Spinal cord (tissue), 10 donors: ENCODE measurements around the gene AMER2. TPM values are rescaled to one million over a fixed set of nuclear protein-coding genes. Genes with fewer than 3 reads are reported as not detected.

Experiments
- DNase-seq, 6 donors: peaks; one replicate each; pipeline versions ENCODE4 v3.0.0 to v3.0.0-alpha.2; 2013 to 2015; ENCODE audit warnings: low spot score in 6 of 6, low read depth in 4 of 6
- H3K27ac ChIP-seq: one replicate; pipeline ENCODE4 v1.5.1; 2013; ENCODE audit warnings: low read depth, low read length, control low read depth
- H3K27me3 ChIP-seq: one replicate; pipeline ENCODE4 v1.6.1; 2013; ENCODE audit warnings: low read length; ENCODE audit not compliant: control insufficient read depth, insufficient read depth
- H3K36me3 ChIP-seq: one replicate; pipeline ENCODE4 v1.6.1; 2013; ENCODE audit warnings: low read length; ENCODE audit not compliant: control insufficient read depth, insufficient read depth
- H3K4me1 ChIP-seq: one replicate; pipeline ENCODE4 v1.6.1; 2013; ENCODE audit warnings: low read length; ENCODE audit not compliant: control insufficient read depth, insufficient read depth
- H3K4me3 ChIP-seq: one replicate; pipeline ENCODE4 v1.5.1; 2013; ENCODE audit warnings: low read depth, low read length, control low read depth
- H3K9me3 ChIP-seq: one replicate; pipeline ENCODE4 v1.6.1; 2013; ENCODE audit warnings: low read length; ENCODE audit not compliant: control insufficient read depth, insufficient read depth
- WGBS: methylation state at CpG from one replicate; pipeline ENCODE4 v1.1.5; 2013; ENCODE audit warnings: missing lambda C conversion rate; ENCODE audit not compliant: insufficient coverage; 5-methylcytosine and 5-hydroxymethylcytosine counted together
- long read RNA-seq, 4 donors: transcript quantifications; one replicate each; lab custom pipeline, GENCODE V29; 2026
- polyA plus RNA-seq, 2 donors: library from polyadenylated mRNA; unstranded; fragments of 120-200 nt; gene quantifications; one replicate each; pipeline ENCODE4 v1.2.1, GENCODE V29; 2013; ENCODE audit not compliant: insufficient read length in 2 of 2
- total RNA-seq, 2 donors: library from RNA; depleted of rRNA in 1 of 2; stranded (reverse); fragments of 120-200 nt in 1 of 2; fragments of >200 nt in 1 of 2; gene quantifications; one replicate each; pipeline versions ENCODE4 v1.2.3 to v1.2.4, GENCODE V29; 2013 to 2014
- donor health status: healthy.

Gene AMER2
- total RNA-seq (10 to 100 TPM; 21.0 to 81.6 TPM), polyA plus RNA-seq (10 to 100 TPM; 31.0 to 40.1 TPM)
- long read RNA-seq, donor 1, transcript AMER2-202 (1 exons, 3,197 nt), result major isoform, 23 of 28 reads
- long read RNA-seq, donor 1, partial matches to known transcripts, result 5 of 28 reads
- long read RNA-seq, donor 1, other reads (novel, unspliced or antisense), result 0 of 28 reads
- long read RNA-seq, donor 2, transcript AMER2-202 (1 exons, 3,197 nt), result major isoform, 12 of 12 reads
- long read RNA-seq, donor 2, partial matches to known transcripts, result 0 of 12 reads
- long read RNA-seq, donor 2, other reads (novel, unspliced or antisense), result 0 of 12 reads
- long read RNA-seq, donor 3, transcript AMER2-202 (1 exons, 3,197 nt), result major isoform, 21 of 27 reads
- long read RNA-seq, donor 3, partial matches to known transcripts, result 6 of 27 reads
- long read RNA-seq, donor 3, other reads (novel, unspliced or antisense), result 0 of 27 reads
- long read RNA-seq, donor 4, result 0 reads

- peak in 5 of 6 donors; percentile 82 to 98 (median 86) for DNase-seq
- H3K9me3 ChIP-seq, result no peaks in the 10 kb centered on the region
- WGBS, result 1% methylated on average over 49 of the region's 50 CpGs
- peak within 1 kb of the TSS; percentile 62 for H3K4me3 ChIP-seq
- peaks cover 8% of the 10 kb centered on the region for H3K27me3 ChIP-seq
- peak within 1 kb of the TSS; percentile 84 for H3K27ac ChIP-seq
- H3K36me3 ChIP-seq, result peaks cover 11% of the 10 kb centered on the region
- peaks cover 24% of the 10 kb centered on the region for H3K4me1 ChIP-seq
These were observed at the start of gene AMER2 for GRCh38 chr13:25171517-25172302. Gene AMER2 (minus strand): TSS chr13:25172288. CDS start chr13:25171619, 669 bp downstream.

GRCh38 chr13:25218019-25218418, 45.9 kb upstream of the AMER2 start:
- Histone ChIP-seq H3K9me3 (no peaks in the 10 kb centered on the region), H3K4me3 (no peak overlapping the region), H3K36me3 (no peaks in the 10 kb centered on the region), H3K4me1 (peaks cover 4% of the 10 kb centered on the region), H3K27ac (no peak overlapping the region), H3K27me3 (no peaks in the 10 kb centered on the region)
- DNase-seq, result no peak
- 60% methylated on average over 1 of the region's 5 CpGs for WGBS

GRCh38 chr13:25217023-25217885, 45.2 kb upstream of the AMER2 start:
- peak in 2 of 6 donors; percentile 20 to 28 for DNase-seq
- Histone ChIP-seq H3K27ac (no peak overlapping the region), H3K4me3 (no peak overlapping the region), H3K4me1 (peaks cover 4% of the 10 kb centered on the region), H3K36me3 (no peaks in the 10 kb centered on the region), H3K9me3 (no peaks in the 10 kb centered on the region), H3K27me3 (no peaks in the 10 kb centered on the region)
- 27% methylated on average over 7 of the region's 12 CpGs for WGBS

- Histone ChIP-seq H3K27me3 (no peaks in the 10 kb centered on the region), H3K9me3 (no peaks in the 10 kb centered on the region), H3K4me1 (peaks cover 4% of the 10 kb centered on the region), H3K36me3 (no peaks in the 10 kb centered on the region), H3K27ac (no peak overlapping the region), H3K4me3 (no peak overlapping the region)
- WGBS, result no CpG with 5 or more reads among the region's 3 CpGs
- no peak for DNase-seq
These were observed 43.1 kb upstream of the AMER2 start for GRCh38 chr13:25215253-25215575.

GRCh38 chr13:25214491-25215252, 42.6 kb upstream of the AMER2 start:
- WGBS, result 60% methylated on average over 2 of the region's 6 CpGs
- H3K27ac ChIP-seq, result no peak overlapping the region

GRCh38 chr13:25213715-25214114, 41.6 kb upstream of the AMER2 start:
- no peak overlapping the region for H3K4me3 ChIP-seq
- WGBS, result 100% methylated on average over 1 of the region's 2 CpGs
- H3K36me3 ChIP-seq, result no peaks in the 10 kb centered on the region
- peaks cover 4% of the 10 kb centered on the region for H3K4me1 ChIP-seq
- no peaks in the 10 kb centered on the region for H3K27me3 ChIP-seq
- no peaks in the 10 kb centered on the region for H3K9me3 ChIP-seq
- H3K27ac ChIP-seq, result no peak overlapping the region
- DNase-seq, result no peak

More at GRCh38 chr13:25214491-25215252, 42.6 kb upstream of the AMER2 start:
- H3K4me3 ChIP-seq, result no peak overlapping the region
- H3K4me1 ChIP-seq, result peaks cover 4% of the 10 kb centered on the region
- no peaks in the 10 kb centered on the region for H3K9me3 ChIP-seq
- no peaks in the 10 kb centered on the region for H3K27me3 ChIP-seq
- no peaks in the 10 kb centered on the region for H3K36me3 ChIP-seq
- DNase-seq, result no peak

GRCh38 chr13:25210842-25211569, 38.9 kb upstream of the AMER2 start:
- no peak for DNase-seq
- H3K4me3 ChIP-seq, result no peak overlapping the region
- WGBS, result 68% methylated on average over 7 of the region's 13 CpGs
- no peaks in the 10 kb centered on the region for H3K4me1 ChIP-seq
- H3K9me3 ChIP-seq, result no peaks in the 10 kb centered on the region
- no peaks in the 10 kb centered on the region for H3K36me3 ChIP-seq
- no peaks in the 10 kb centered on the region for H3K27me3 ChIP-seq
- no peak overlapping the region for H3K27ac ChIP-seq

- no peak overlapping the region for H3K27ac ChIP-seq
- H3K36me3 ChIP-seq, result no peaks in the 10 kb centered on the region
- no peaks in the 10 kb centered on the region for H3K27me3 ChIP-seq
- no peak overlapping the region for H3K4me3 ChIP-seq
- peaks cover 5% of the 10 kb centered on the region for H3K4me1 ChIP-seq
- WGBS, result 90% methylated on average over 7 of the region's 8 CpGs
- H3K9me3 ChIP-seq, result no peaks in the 10 kb centered on the region
- peak in 1 of 6 donors; percentile 74 for DNase-seq
These were observed 35.3 kb upstream of the AMER2 start for GRCh38 chr13:25207291-25207810.
